ENCODE measurements around the gene PBX3.

PBX3 gene

DNA sequence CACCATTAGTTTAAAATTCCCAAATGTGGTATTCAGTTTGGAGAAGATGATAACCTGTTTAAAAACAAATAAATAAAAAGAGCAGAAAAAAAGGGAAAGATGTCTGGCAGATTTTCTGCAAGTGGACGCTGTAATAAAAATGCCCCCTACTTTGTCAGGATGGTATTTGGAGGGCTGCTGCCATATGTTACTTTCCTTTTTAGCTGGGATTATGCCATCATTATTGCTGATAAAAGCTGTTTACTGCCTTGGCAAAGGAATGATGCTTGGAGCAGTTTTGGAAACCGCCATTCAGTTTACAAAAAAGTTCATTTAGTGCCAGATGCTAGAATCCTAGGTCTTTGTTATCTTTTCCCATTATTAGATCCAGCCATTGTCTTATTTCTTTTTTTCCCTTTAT, 104.8 kb downstream of the PBX3 start:
- no peak for DNase-seq (ENCODE audit: low read depth)
- no peak for TF ChIP-seq CTCF (IDR thresholded peaks at IDR 0.05; ENCODE audit: control insufficient read depth, extremely low read depth, insufficient read depth)
- H3K4me3 ChIP-seq (ENCODE audit: low read depth, low read length), result no peak overlapping the region

- TF ChIP-seq CTCF (IDR thresholded peaks at IDR 0.05; ENCODE audit: control insufficient read depth, extremely low read depth, insufficient read depth), result no peak
Observed at GRCh38 chr9:125852386-125852785, 105.2 kb downstream of the PBX3 start.

DNA sequence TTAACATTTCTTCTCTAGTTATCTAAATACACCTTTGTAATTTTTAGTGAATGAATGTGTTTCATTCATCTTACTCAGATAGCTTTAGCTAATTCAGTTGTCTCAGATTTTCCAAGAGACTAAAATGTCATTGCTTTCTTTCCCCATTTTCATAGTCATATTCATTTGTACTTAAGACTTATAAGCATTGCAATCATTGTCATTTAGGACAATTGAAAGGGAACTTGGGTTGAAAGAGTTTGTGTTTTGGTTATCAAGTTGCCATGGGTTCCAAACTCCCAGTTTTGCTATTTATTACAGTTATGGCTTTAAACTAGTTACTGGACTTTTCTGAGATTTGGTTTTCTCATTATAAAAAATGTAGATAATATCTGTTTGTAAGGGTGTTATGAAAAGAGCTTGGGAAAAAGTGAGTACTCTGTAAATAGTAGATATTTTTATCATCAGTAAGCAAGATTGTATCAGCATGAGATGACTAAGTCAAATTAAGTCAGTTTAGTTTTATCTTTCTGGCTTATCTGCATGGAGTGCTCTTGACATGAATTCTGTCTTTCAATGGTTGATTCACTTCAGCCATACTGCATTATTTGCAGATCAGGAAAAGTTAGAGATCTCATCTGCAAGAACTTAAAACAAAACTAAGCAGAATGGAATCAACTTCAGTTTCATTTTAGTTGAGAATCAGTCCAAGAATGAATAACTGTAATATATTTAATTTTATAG, 107.5 kb downstream of the PBX3 start:
- H3K4me3 ChIP-seq (ENCODE audit: low read depth, low read length), result no peak overlapping the region
- no peak for TF ChIP-seq CTCF (IDR thresholded peaks at IDR 0.05; ENCODE audit: control insufficient read depth, extremely low read depth, insufficient read depth)
- no peak for DNase-seq (ENCODE audit: low read depth)

More at GRCh38 chr9:125852386-125852785, 105.2 kb downstream of the PBX3 start:
- H3K4me3 ChIP-seq (ENCODE audit: low read depth, low read length), result no peak overlapping the region
- DNase-seq (ENCODE audit: low read depth), result no peak

DNA sequence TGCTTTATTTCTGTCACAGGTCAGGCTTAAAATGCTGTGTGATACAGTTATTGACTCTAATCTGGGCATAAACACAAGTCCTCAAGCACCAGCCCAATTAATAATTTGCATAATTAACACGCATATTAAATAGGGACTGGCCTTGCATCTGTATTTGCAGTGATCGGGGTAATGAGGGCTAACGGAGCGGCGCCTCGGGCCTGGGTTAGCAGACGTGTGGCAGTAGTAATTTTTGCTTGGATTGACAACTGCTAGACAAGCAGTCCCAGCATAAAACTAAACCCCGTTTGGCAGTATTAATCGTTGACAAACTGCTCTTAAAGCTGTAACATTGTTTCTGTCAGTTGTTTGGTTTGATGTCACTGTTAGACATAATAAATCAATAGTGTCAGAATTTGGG, 109.2 kb downstream of the PBX3 start:
- TF ChIP-seq CTCF (IDR thresholded peaks at IDR 0.05; ENCODE audit: control insufficient read depth, extremely low read depth, insufficient read depth), result no peak
- no peak overlapping the region for H3K4me3 ChIP-seq (ENCODE audit: low read depth, low read length)
- no peak for DNase-seq (ENCODE audit: low read depth)

GRCh38 chr9:125861405-125862058, 114.4 kb downstream of the PBX3 start:
- TF ChIP-seq CTCF (IDR thresholded peaks at IDR 0.05; ENCODE audit: control insufficient read depth, extremely low read depth, insufficient read depth), result no peak
- DNase-seq (ENCODE audit: low read depth), result no peak
- no peak overlapping the region for H3K4me3 ChIP-seq (ENCODE audit: low read depth, low read length)

- TF ChIP-seq CTCF (IDR thresholded peaks at IDR 0.05; ENCODE audit: control insufficient read depth, extremely low read depth, insufficient read depth), result no peak
- no peak for DNase-seq (ENCODE audit: low read depth)
- no peak overlapping the region for H3K4me3 ChIP-seq (ENCODE audit: low read depth, low read length)
Observed at GRCh38 chr9:125863923-125864322, 116.8 kb downstream of the PBX3 start.
